Measurements from ENCODE around the gene GNPDA2. TPM values are rescaled to one million over a fixed set of nuclear protein-coding genes. Genes with fewer than 3 reads are reported as not detected.

GNPDA2 gene
- total RNA-seq, 2 donors from 2014 or later, result 14.0 to 15.4 TPM

DNA sequence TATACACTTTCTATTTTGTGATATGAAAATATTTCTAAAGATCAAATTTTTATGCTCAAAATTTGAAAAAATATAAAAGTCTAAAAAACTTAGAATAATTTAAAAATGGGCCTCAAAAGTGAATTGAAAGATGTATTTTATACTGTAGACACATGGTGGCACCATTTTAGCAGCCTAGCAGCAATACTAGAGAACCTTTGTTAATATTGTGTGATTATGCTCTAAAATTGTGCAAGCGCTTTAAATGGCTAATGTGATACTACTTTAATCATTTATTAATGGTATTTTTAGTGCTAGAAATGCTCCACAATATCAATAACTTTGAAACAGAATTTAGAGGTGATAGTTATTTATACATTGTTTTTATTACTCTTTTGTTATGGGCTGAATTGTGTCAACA, 51.9 kb downstream of the GNPDA2 start:
- H3K9me3 Mint-ChIP-seq, result no peaks in the 10 kb centered on the region
- no peak overlapping the region for H3K27ac Mint-ChIP-seq
- H3K36me3 Mint-ChIP-seq (ENCODE audit: insufficient read depth in 2 of 2), result peaks cover 0 to 3% of the 10 kb centered on the region in 2 donors
- no peak for ATAC-seq (replicated peaks in 1 of 2)
- DNase-seq, result no peak
- peaks cover 10% of the 10 kb centered on the region for H3K27me3 Mint-ChIP-seq (ENCODE audit: low read depth)
- no peaks in the 10 kb centered on the region for H3K4me1 Mint-ChIP-seq (ENCODE audit: low read depth)
- H3K4me3 Mint-ChIP-seq, result no peak overlapping the region

DNA sequence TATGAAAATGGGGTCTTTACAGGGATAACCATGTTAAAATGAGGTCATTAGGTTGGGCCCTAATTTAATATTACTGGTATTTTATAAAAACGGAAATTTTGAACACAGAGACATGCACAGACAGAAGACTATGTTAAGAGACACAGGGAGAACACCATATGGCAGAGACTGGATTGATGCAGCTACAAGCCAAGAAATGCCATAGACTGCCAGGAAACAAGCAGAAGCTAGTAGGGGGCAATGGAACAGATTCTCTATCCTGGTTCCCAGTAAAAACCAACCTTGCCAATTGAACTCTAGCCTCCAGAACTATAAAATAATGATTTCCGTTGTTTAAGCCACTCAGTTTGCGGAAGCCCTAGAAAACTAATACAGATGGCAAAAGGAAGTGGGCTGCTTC, 54.7 kb downstream of the GNPDA2 start:
- no peak for DNase-seq
- H3K4me1 Mint-ChIP-seq (ENCODE audit: low read depth), result no peaks in the 10 kb centered on the region
- no peaks in the 10 kb centered on the region for H3K36me3 Mint-ChIP-seq (ENCODE audit: insufficient read depth in 2 of 2)
- no peaks in the 10 kb centered on the region for H3K9me3 Mint-ChIP-seq
- no peak for ATAC-seq (replicated peaks in 1 of 2)
- H3K27ac Mint-ChIP-seq, result no peak overlapping the region
- no peak overlapping the region for H3K4me3 Mint-ChIP-seq
- H3K27me3 Mint-ChIP-seq (ENCODE audit: low read depth), result peaks cover 17% of the 10 kb centered on the region

DNA sequence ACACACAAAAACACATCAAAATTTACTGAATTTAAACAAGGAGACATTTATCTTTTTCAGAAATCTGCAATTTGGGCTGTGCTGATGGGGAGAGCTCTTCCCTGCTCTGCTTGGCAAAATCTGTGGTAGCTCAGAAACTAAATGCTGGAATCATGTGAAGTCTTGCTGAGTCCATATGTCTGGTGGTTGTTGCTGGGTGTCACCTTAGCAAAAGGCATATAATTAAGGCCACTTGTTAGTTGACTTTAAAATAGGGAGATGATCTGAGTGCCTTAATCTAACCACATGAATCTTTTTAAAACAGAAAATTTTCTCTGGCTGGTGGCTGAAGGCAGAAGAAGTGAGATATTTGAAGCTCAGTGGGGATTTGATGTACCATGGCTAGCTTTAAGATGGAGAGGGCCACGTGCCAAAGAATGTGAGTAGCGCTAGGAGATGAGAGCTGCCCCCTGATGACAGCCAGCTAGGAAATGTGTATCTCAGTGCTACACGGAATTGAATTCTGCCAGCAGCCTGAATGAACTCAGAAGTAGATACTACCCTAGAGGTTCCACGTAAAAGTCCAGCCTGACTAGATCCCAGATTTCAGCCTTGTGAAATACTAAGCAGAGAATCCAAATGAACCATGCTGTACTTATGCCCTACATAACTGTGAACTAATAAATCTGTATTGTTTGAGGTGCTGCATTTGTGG, 55.7 kb downstream of the GNPDA2 start:
- Mint-ChIP-seq H3K4me3 (no peak overlapping the region), H3K36me3 (ENCODE audit: insufficient read depth in 2 of 2) (no peaks in the 10 kb centered on the region), H3K4me1 (ENCODE audit: low read depth) (no peaks in the 10 kb centered on the region), H3K27ac (no peak overlapping the region), H3K9me3 (no peaks in the 10 kb centered on the region), H3K27me3 (ENCODE audit: low read depth) (peaks cover 17% of the 10 kb centered on the region)
- DNase-seq (no peak), ATAC-seq (replicated peaks in 1 of 2) (no peak)

DNA sequence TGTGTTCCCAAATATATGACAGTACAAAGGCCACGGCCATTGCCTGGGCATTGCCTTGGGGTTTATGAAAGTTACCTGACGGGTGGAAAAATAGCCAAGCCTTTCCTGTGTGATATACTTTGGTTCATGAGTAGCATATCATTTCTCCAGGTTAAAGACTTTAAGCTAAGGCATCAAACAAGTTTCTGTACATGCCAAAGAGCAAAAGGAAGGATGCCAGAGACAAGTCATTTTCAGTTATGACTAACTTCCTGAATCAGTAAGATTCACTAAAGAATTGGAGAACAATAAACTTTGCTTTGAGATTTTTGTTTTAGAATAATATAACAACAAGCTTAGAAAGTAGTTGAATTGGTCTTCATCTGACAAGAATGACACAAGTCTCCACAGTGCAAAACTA, 57.8 kb downstream of the GNPDA2 start:
- no peaks in the 10 kb centered on the region for H3K4me1 Mint-ChIP-seq (ENCODE audit: low read depth)
- H3K9me3 Mint-ChIP-seq, result no peaks in the 10 kb centered on the region
- DNase-seq (no peak), ATAC-seq (replicated peaks in 1 of 2) (no peak)
- no peak overlapping the region for H3K4me3 Mint-ChIP-seq
- H3K27ac Mint-ChIP-seq, result no peak overlapping the region
- peaks cover 17% of the 10 kb centered on the region for H3K27me3 Mint-ChIP-seq (ENCODE audit: low read depth)
- H3K36me3 Mint-ChIP-seq (ENCODE audit: insufficient read depth in 2 of 2), result no peaks in the 10 kb centered on the region

DNA sequence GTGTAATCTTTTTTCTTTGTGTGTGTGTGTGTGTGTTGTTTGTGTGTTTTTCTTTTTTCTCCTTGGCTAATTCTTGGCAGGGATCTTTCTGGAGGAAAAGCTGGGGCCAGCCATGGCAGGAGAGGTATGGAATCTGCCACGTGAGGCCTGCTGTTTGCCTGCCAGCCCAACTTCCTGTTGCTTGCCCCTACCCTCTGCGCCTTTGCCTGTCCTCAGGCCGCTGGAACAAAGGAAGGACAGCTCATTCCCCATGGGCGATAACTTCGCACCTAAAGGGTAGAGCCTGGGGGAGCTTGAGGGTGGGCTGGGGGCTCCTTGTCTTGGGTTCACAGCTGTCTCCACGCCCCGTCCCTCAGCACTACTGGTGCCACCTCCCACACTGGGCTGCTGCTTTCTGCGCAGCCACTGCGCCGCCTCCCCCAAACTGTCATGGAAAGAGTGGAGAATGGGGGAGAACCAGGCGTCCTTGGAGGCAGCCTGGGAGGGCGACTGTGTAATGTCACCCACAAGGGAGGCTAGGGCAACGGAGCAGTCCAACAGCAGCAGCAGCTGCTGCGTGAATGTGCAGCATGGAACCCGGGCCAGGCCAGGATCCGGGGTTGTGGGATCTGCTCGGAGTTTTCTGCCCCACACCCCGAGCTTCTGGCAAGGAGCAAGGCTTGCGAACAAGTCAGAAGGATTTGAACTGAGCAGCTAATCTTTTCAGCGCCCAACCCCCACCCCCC, 62.7 kb downstream of the GNPDA2 start:
- no peaks in the 10 kb centered on the region for H3K36me3 Mint-ChIP-seq (ENCODE audit: insufficient read depth in 2 of 2)
- no peak overlapping the region for H3K4me3 Mint-ChIP-seq
- no peak overlapping the region for H3K27ac Mint-ChIP-seq
- no peaks in the 10 kb centered on the region for H3K9me3 Mint-ChIP-seq
- ATAC-seq (replicated peaks in 1 of 2) (no peak), DNase-seq (no peak)
- peaks cover 13% of the 10 kb centered on the region for H3K27me3 Mint-ChIP-seq (ENCODE audit: low read depth)
- H3K4me1 Mint-ChIP-seq (ENCODE audit: low read depth), result no peaks in the 10 kb centered on the region

DNA sequence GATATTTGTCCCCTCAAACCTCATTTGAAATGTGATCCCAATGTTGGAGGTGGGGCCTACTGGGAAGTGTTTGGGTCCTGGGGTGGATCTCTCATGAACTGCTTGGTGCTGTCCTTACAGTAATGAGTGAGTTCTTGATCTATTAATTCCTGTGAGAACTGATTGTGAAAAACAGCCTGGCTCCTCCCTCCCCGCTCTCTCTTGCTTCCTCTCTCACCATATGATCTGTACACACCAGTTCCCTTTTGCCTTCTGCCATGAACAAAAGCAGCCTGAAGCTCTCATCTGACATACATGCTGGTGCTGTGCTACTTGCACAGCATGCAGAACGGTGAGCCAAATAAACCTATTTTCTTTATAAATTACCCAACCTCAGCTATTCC, 63.7 kb downstream of the GNPDA2 start:
- no peaks in the 10 kb centered on the region for H3K4me1 Mint-ChIP-seq (ENCODE audit: low read depth)
- ATAC-seq (replicated peaks in 1 of 2) (no peak), DNase-seq (no peak)
- H3K27ac Mint-ChIP-seq, result no peak overlapping the region
- H3K27me3 Mint-ChIP-seq (ENCODE audit: low read depth), result peaks cover 10% of the 10 kb centered on the region
- H3K9me3 Mint-ChIP-seq, result no peaks in the 10 kb centered on the region
- no peak overlapping the region for H3K4me3 Mint-ChIP-seq
- no peaks in the 10 kb centered on the region for H3K36me3 Mint-ChIP-seq (ENCODE audit: insufficient read depth in 2 of 2)

DNA sequence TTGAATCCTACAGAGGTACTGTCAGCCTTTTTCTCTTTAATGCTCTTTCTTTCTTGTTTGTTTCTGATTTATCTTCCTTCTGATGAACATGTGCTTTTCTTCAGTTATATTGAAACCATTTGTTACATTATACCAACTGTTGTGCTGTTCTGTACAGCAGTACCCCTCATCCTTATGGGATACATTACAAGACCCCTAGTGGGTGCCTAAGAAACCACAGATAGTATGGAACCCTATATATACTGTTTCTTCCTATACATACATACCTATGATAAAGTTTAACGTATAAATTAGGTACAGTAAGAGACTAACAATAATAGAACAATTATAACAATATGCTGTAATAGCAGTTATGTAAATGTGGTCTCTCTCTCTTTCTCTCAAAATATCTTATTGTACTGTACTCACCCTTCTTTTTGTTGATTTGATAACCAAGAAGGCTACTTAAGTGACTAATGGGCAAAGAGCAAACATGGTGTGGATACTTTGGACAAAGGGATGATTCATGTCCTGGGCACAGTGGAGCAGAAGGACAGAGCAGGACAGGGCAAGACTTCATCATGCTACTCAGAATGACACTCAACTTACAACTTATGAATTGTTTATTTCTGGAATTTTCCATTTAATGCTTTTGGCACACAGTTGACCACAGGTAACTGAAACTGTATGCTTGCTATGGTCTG, 64.3 kb downstream of the GNPDA2 start:
- Mint-ChIP-seq H3K27ac (no peak overlapping the region), H3K9me3 (no peaks in the 10 kb centered on the region), H3K36me3 (ENCODE audit: insufficient read depth in 2 of 2) (no peaks in the 10 kb centered on the region), H3K4me1 (ENCODE audit: low read depth) (no peaks in the 10 kb centered on the region), H3K4me3 (no peak overlapping the region), H3K27me3 (ENCODE audit: low read depth) (peaks cover 6% of the 10 kb centered on the region)
- no peak for DNase-seq
- no peak for ATAC-seq (replicated peaks in 1 of 2)

DNA sequence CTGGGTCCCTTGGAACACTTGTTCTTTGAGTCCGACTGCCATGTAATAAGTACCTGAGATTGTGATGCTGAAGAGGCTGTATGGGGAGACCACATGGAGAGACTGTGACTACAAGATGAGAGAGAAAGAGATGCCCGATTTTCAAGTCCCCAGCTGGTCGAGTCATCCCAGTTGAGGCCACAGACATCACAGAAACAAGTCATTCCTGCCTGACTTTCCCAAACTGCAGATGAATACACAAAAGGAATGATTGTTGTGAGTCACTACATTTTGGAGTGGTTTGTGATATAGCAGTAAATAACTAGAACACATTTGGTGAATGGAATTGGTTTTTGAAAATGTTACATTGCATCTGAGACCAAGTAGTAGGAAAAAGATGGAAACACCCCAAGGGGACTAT, 66.0 kb downstream of the GNPDA2 start:
- no peaks in the 10 kb centered on the region for H3K36me3 Mint-ChIP-seq (ENCODE audit: insufficient read depth in 2 of 2)
- H3K27ac Mint-ChIP-seq, result no peak overlapping the region
- no peak for ATAC-seq (replicated peaks in 1 of 2)
- no peak for DNase-seq
- peaks cover 10% of the 10 kb centered on the region for H3K27me3 Mint-ChIP-seq (ENCODE audit: low read depth)
- H3K4me3 Mint-ChIP-seq, result no peak overlapping the region
- no peaks in the 10 kb centered on the region for H3K9me3 Mint-ChIP-seq
- no peaks in the 10 kb centered on the region for H3K4me1 Mint-ChIP-seq (ENCODE audit: low read depth)

DNA sequence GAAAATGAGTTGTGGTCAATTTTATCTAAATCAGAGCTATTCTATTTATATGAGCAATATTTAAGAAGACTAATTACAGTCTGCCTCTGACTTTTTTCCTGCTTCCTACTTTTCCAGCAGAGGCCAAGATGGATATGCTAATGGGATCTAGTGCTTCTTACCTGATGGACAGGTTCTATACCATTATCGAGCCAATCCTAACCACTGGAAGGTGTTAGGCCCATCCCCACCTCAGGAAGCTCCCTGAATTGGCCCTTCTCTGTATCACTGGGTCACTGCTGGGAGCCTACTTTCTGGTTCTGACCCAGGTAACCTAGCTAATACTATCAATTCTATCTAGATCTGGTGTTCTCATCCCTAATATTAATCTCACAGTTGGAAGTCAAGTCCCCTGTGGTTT, 74.4 kb downstream of the GNPDA2 start:
- H3K27me3 Mint-ChIP-seq (ENCODE audit: low read depth), result peaks cover 11% of the 10 kb centered on the region
- no peak for ATAC-seq (replicated peaks in 1 of 2)
- no peak overlapping the region for H3K4me3 Mint-ChIP-seq
- no peaks in the 10 kb centered on the region for H3K4me1 Mint-ChIP-seq (ENCODE audit: low read depth)
- H3K9me3 Mint-ChIP-seq, result no peaks in the 10 kb centered on the region
- no peak for DNase-seq
- no peak overlapping the region for H3K27ac Mint-ChIP-seq
- H3K36me3 Mint-ChIP-seq (ENCODE audit: insufficient read depth in 2 of 2), result no peaks in the 10 kb centered on the region

Other genes starting within 250 kb of the GNPDA2 start
- not detected for gene YIPF7, start 74.9 kb downstream of the GNPDA2 start, total RNA-seq
- gene GUF1, start 48.1 kb downstream of the GNPDA2 start, total RNA-seq, result 10 to 100 TPM; 26.0 to 35.6 TPM

Data from activated T-cell treated with anti-CD3 and anti-CD28 coated beads, Interleukin-2, amount 50 U/mL, for 72 hours (primary cell).